Activated effector memory CD4-positive, alpha-beta T cell treated with Interleukin-2 at 50 U/mL for 16 hours (primary cell): ENCODE data around the gene CAPN12.

Experiments
- DNase-seq: peaks from one replicate; pipeline ENCODE4 v3.0.0-alpha.2; 2020

The CAPN12 gene

DNA sequence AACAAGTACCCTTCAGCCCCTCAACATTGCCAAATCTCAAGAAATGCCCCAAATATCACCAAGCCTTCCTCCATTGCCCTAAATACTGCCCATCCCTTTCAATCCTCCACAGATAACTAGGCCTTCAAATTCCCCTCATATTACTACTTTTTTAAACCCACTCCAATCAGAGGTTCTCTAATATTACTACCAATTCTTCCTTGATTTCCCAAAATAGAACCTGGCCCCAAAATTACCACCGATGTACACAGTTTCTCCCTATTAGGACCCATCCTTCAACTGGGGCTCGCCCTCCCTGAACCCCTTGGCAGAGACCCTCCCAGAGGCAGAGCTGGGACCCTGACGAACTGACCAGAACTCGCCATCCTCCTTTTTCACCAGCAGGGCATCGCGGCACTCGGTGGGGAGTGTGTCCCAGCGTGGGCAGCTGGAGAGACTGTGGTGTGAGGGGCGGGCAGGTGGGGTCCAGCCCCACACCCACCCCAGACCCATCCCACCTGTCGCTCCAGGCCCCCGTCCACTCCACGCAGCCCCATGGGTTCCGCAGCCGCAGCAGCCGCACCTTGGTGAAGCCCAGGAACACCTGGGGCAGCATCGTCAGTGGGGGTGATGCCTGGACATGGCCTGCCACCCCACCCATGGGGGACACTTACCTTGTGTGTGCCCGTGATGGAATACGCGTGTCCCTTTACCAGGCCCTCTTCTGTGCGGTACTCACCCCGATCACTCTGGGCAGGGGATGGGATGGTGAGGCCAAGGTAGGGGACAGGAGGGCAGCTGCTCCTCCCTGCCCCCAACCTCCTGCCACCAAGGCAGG lies 6.1 kb downstream of the CAPN12 start:
- no peak for DNase-seq

DNA sequence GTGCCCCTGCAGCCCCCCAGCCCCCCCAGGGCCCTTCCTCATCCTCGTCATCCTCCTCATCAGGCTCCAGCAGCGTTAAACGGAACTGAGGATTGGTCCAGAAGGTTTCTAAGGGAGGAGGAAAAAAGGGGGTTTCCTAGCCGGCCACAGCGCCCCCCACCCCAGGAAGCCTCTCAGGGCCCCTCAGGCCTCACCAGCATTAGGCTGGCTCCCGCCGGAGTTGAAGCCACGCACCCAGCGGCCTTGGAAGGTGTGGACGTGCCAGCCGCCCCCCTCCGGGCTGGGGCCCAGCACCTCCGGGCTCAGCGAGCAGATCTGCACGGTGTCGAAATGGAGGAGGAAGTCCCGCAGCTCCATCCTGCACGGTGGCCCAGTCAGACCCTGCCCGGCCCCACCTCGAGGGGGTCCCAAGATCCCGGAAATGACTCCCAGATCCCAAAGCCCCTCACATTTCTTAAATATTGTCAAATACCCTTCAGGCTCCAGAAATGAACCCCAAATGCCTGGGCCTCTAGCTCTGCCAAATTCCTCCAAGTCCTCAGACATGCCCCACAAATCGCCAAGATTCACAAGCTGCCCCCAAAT lies 6.9 kb downstream of the CAPN12 start:
- no peak for DNase-seq

DNA sequence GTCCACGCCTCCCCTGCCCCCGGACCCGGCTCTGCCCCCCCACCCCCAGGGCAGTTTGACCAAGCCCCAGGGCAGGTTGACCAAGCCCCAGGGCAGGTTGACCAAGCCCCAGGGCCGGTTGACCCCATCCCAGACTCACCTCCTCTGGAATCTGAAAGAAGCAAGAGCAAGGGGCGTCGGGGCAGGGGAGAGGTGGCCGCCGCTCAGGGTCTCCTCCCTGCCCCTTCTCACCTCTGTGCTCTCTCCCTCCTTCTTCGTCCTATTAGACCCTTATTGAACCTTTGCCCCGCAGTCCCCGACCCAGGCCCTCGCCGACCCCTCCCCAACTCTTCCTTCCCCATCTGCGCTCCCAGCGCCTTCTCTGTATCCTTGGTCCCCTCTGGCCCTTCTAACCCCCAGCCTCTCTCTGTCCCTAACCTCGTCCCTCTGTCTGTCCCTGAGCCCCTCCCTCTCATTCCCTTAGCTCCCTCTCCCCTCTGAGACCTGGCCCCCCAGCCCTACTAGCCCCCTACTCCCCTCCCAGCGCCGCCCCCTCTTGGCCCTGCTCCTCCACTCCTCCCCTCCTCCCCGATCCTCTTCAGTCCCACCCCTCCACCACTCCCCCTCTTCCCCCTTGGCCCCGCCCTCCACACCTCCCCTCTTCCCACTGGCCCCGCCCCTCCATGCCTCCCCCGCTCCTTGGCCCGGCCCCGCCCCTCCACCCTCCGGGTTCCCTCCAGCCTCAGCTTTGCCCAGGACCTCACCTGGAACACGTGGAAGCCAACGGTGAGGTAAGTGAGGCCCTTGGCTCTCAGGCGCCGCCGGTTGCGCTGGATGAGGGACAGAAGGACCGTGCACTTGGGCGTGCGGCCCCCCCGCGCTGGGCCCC lies 7.6 kb downstream of the CAPN12 start:
- DNase-seq: peak; percentile 35

DNA sequence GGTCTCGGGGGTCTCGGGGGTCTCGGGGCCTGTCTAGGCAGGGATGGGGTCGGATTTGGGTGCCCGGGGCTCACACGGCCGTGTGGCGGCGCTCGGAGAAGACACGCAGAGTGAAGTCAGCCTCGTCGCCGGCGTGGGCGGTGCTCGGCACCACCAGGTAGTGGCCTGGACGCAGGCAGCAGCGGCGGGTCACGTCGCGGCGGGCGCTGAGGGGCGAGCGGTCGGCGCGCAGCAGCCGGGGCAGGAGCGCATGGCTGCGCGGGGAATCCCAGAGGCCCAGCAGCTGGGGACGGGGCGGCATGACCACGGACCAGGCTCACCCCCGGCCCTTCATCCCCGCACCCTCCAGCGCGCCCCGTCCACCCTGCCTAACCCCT lies 8.2 kb downstream of the CAPN12 start:
- peak; percentile 42 for DNase-seq

DNA sequence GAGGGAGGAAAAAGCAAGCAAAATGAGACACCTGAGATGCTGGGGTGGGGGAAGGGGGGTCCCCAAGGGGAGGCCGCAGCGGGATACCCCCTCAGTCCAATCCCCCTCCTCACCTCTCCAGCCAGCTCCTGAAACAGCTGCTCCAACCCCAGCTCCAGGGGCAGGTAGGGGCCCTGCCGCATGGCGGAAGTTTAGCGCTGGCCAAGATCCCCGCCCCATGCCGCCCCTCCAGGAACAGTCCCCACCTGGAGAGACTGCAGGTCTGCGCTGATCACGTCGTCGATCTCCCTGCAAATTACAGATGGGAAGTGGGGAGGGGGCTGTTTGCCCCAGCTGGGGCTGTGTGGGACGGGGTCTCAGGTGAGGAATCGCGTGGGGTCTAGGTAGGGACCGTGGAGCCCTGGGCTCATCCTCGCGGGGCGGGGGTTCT lies 9.0 kb downstream of the CAPN12 start:
- no peak for DNase-seq

GRCh38 chr19:38734426-38735256 lies 9.6 kb downstream of the CAPN12 start:
- DNase-seq: peak; percentile 31

DNA sequence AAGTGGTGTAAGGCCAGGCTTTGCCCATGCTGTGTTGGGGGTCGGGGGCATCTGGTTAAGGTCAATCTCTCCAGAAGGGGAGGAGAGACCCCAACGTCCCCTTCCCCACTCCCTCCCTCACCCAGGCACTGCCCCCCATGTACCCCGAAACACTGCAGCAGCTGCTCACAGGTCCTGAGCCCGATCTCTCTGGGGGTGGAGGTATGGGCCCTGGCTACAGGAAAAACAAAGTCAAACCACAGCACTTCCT lies 10.2 kb downstream of the CAPN12 start:
- DNase-seq: no peak

DNA sequence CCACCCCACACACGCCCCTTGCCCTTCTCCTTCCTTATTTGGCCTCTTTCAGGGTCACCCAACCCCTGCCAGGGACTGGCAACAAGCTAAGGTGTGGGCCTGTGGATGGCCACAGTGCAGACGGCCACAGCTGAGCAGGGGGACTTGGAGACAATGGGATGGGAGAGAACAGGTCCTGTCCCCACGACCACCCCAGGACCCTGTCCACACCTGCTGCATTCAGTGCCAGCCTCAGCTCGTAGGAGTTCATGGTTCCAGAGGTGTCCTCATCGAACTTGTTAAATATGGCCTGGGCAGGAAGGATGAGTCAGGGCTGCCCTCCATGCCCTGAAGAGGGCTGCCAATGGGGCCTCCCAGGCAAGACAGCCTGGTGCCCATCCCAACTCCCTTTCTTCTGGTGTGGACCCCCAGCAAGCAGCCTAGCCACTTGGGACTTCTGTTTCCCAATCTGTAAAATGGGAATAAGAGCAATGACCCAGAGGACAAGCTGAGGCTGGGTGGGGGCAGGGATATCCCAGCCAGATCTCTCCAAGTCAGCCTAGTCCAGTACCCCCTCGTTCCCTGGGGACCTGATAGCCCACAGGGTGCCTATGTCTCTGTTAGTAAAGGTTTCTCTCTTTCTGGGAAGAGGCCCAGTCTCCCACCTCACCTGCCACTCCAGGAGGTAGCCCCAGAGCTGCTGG lies 10.6 kb downstream of the CAPN12 start:
- DNase-seq: no peak

DNA sequence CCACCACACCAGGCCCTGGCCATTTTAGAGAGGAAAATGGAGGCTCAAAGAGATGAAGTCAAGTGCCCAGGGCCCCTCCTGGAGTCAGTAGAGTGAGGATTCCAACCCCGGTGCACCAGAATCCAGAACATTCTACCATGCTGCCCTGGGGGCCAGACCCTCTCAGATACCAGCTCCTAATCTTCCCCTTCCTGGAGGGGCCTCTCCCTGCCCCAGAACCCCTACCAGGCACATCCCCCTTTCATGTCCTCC lies 11.1 kb downstream of the CAPN12 start:
- DNase-seq: no peak

DNA sequence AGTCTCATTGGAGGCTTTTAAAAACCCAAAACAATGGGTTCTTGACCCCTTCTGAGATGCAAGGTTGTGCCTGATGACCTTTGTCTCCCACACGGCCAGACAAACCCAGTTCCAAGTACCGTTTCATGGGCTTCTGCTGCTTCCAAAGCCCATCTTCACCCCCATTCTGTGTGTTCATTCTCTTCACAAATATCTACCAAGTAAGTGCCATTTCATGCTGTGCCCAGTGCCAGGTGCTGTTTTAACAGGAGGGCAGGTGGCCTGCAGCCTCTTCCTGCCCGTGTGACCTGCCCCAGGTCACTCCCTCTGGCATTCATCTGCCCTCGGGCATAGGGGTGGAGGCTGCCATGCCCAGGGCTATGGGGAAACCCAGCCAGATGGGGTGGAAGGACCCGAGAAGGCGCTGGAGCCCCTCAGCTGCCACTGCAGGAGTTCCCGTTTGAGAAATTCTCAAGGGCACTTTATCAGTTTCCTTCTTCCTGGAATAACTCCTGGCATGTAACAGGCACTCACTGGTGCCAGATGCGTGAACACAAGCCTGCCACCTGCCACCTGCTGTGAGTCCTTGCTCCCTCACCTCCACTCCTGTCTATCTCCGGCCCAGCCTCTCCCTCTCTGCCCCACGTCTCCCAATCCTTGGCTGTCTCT lies 12.5 kb downstream of the CAPN12 start:
- no peak for DNase-seq

DNA sequence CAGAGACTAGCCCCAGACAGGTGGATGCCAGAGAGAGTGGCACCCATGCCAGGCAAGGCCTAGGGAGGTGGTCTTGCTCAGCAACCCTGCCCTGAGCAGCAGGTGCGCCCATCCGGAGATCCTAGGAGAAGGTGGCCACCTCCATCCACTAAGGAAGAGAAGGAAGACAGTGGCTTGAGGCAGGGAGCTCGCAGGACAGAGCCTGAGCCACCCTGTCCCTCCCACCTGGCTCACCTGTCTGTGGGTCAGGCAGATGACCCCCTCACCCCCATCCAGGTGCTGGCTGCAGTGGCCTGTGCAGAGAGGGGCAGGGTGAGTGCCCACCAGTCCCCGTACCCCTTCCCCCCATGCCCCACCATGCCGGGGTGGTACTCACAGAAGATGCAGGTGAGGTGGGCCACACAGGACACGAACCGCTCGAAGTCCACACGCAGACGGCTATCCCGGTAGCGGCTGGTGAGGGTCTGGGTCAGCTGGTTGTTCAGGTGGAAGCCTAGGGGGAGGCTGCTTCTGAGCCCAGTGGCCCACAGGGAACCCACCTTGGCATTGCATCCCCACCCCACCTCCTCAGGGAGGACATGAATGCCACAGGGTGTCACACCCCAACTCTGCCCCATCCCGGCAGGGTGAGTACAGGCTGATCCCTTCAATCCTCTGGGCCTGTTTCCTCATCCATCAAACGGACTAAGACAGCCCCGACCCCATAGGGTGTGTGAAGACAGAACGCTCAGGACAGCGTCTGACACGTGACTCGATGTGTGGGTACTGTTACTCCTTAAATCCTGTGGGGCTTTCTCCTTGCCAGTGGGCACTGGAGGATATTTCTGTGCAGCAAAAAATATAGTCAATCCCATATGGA lies 13.3 kb downstream of the CAPN12 start:
- no peak for DNase-seq

DNA sequence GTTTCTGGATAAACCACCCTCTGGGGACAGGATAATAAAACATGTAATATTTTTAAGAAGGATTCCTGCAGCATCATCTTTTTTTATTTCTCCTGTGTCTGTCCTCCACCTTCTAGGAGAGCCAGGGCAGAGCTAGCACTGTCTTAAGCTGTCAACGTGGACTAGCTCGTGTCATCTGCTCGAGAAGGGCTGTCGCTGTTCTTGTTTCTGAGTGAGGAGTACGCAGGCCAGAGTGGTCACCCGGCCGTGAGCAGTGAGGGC lies 13.9 kb downstream of the CAPN12 start:
- DNase-seq: no peak

- DNase-seq: peak; percentile 57
Observed at GRCh38 chr19:38729653-38730469, 14.4 kb downstream of the CAPN12 start.

DNA sequence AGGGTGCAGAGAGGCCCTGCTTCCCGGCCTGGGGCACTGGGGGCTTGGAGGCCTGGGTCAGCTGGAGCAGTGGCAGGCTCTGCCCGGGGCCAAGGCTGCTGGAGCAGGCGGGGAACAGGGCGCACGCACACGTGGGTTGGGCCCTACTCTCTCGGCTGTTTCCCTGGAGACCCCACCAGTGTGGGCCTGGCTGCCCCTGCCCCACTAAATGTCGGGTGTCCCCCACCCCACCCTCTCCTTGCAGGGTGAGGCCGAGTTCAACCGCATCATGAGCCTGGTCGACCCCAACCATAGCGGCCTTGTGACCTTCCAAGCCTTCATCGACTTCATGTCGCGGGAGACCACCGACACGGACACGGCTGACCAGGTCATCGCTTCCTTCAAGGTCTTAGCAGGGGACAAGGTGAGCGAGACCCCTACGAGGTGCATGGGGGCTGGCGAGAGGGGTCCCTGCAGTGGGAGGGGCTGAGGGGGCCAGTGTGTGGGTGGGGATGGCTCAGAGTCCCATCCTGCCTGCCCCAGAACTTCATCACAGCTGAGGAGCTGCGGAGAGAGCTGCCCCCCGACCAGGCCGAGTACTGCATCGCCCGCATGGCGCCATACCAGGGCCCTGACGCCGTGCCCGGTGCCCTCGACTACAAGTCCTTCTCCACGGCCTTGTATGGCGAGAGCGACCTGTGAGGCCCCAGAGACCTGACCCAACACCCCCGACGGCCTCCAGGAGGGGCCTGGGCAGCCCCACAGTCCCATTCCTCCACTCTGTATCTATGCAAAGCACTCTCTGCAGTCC lies 15.3 kb downstream of the CAPN12 start:
- no peak for DNase-seq

- no peak for DNase-seq
Observed at GRCh38 chr19:38727868-38728660, 16.2 kb downstream of the CAPN12 start.

DNA sequence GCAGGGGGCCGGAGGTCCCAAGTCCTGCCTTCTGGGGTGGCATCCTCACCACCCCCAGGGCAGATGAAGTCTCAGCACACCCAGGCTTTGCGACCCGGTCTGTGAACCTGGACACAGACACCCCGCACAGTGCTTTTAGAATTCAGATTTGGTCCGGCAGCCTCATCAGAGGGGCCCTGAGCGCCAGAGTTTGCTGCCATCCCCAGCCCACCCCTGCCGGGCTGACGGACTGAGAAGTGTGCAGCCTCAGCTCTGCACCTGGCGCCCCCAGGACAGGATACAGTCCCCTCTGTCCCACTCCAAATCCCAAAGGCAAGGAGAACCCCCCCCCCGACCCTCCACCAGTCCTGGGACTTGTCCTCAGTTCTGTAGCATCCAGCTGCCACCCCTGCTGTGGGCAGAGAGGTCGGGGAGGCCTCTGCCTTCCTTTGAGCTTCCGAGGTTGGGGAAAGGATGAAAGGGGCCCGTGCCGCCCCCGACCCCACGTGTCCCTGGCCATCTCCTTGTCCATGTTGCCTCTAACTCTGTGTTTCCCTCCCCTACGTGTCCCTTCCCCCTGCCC lies 16.9 kb downstream of the CAPN12 start:
- DNase-seq: no peak

DNA sequence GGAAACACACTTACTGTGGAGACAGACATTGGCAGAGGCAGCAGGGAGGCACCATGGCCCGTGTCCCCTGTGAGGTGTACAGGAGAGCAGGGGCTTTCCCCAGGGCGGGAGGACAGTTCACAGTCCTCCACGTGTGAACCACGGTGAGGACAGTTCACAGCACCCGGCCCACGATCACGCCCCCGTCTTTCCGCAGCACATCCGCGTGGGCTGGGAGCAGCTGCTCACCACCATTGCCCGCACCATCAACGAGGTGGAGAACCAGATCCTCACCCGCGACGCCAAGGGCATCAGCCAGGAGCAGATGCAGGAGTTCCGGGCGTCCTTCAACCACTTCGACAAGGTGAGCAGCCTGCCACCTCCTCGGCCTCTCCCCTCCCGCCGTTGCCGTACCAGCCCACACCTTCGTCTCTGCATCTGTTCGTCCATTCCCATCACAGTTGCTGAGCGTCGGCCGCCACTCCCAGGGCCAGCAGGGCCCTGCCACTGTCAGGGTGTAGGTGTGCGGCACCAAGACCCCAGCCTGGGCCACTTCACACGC lies 17.4 kb downstream of the CAPN12 start:
- DNase-seq: no peak

- DNase-seq: no peak
Observed at GRCh38 chr19:38726284-38726673, 18.0 kb downstream of the CAPN12 start.
